Hepatocyte (in vitro differentiated cells): ENCODE measurements around the gene MNT. TPM values are rescaled to one million over a fixed set of nuclear protein-coding genes. Genes with fewer than 3 reads are reported as not detected.

Experiments
- DNase-seq: peaks from one replicate; pipeline ENCODE4 v3.0.0-alpha.2; 2016; ENCODE audit warnings: low spot score
- H2AFZ ChIP-seq: fragments of 200-600 bp; sonication (generic); 2 replicates; pipeline ENCODE4 v1.6.0; 2016; ENCODE audit warnings: antibody characterized with exemption, mild to moderate bottlenecking
- H3K27ac ChIP-seq: fragments of 200-600 bp; sonication (generic); 2 replicates; pipeline ENCODE4 v1.5.1; 2016; ENCODE audit warnings: mild to moderate bottlenecking
- H3K27me3 ChIP-seq: fragments of 200-600 bp; sonication (generic); 2 replicates; pipeline ENCODE4 v1.6.1; 2016
- H3K36me3 ChIP-seq: fragments of 200-600 bp; sonication (generic); replicated peaks from 2 replicates; pipeline ENCODE4 v1.5.1; 2016; ENCODE audit warnings: low read depth; ENCODE audit not compliant: insufficient read depth
- H3K4me1 ChIP-seq: fragments of 200-600 bp; sonication (generic); 2 replicates; pipeline ENCODE4 v1.5.1; 2016; ENCODE audit warnings: mild to moderate bottlenecking, moderate library complexity; ENCODE audit not compliant: insufficient read depth
- H3K4me2 ChIP-seq: fragments of 200-600 bp; sonication (generic); 2 replicates; pipeline ENCODE4 v1.6.0; 2016
- H3K4me3 ChIP-seq: fragments of 200-600 bp; sonication (generic); 2 replicates; pipeline ENCODE4 v1.5.1; 2016; ENCODE audit warnings: mild to moderate bottlenecking
- H3K79me2 ChIP-seq: fragments of 200-600 bp; sonication (generic); 2 replicates; pipeline ENCODE4 v1.6.0; 2017; ENCODE audit warnings: mild to moderate bottlenecking
- H3K9me2 ChIP-seq: fragments of 200-600 bp; sonication (generic); replicated peaks from 2 replicates; pipeline ENCODE4 v1.6.0; 2017; ENCODE audit warnings: mild to moderate bottlenecking; ENCODE audit not compliant: insufficient read depth
- H3K9me3 ChIP-seq: fragments of 200-600 bp; sonication (generic); 2 replicates; pipeline ENCODE4 v1.5.1; 2016; ENCODE audit warnings: low read depth, mild to moderate bottlenecking
- H4K20me1 ChIP-seq: fragments of 200-600 bp; sonication (generic); 2 replicates; pipeline ENCODE4 v1.6.0; 2016; ENCODE audit warnings: mild to moderate bottlenecking; ENCODE audit not compliant: insufficient read depth, poor library complexity, severe bottlenecking
- CTCF ChIP-seq: fragments of 200-600 bp; sonication (generic); IDR thresholded peaks from 2 replicates; pipeline ENCODE4 v1.5.1; 2016; ENCODE audit warnings: antibody characterized with exemption, mild to moderate bottlenecking; ENCODE audit not compliant: poor library complexity
- EZH2 ChIP-seq: fragments of 200-600 bp; sonication (generic); IDR thresholded peaks from 2 replicates; pipeline ENCODE4 v1.6.1; 2016; ENCODE audit warnings: antibody characterized with exemption, mild to moderate bottlenecking, borderline replicate concordance
- EZH2phosphoT487 ChIP-seq: fragments of 200-600 bp; sonication (generic); IDR thresholded peaks from one replicate; pipeline ENCODE4 v1.6.1; 2018; ENCODE audit warnings: antibody characterized with exemption, mild to moderate bottlenecking, low read depth, moderate library complexity; ENCODE audit not compliant: unreplicated experiment, severe bottlenecking
- WGBS: methylation state at CpG from one replicate; pipeline ENCODE4 v1.1.6; 2016; ENCODE audit warnings: low lambda C conversion rate; ENCODE audit errors: missing lambda C conversion rate; 5-methylcytosine and 5-hydroxymethylcytosine counted together
- polyA plus RNA-seq: library from polyadenylated mRNA; unstranded; fragments of >200 nt; fragmentation: Nextera tagmentation; extraction: Ambion mirVana; gene quantifications from 2 replicates; pipeline ENCODE4 v1.2.1, GENCODE V29; 2016
- total RNA-seq: library from RNA; depleted of rRNA; stranded (reverse); fragments of >200 nt; gene quantifications from 2 replicates; pipeline ENCODE4 v1.2.3, GENCODE V29; 2014

Gene MNT
- total and polyA plus RNA-seq, 2 experiments from 2014 or later = 9.9 to 11.2 TPM

GRCh38 chr17:2374549-2375285 is 26.1 kb downstream of the MNT start:
- Histone ChIP-seq H3K9me3 (no peaks in the 10 kb centered on the region), H3K27me3 (no peaks in the 10 kb centered on the region), H3K36me3 (no peaks in the 10 kb centered on the region), H3K9me2 (no peaks in the 10 kb centered on the region), H3K4me2 (no peak overlapping the region), H3K4me3 (no peak overlapping the region), H3K27ac (no peak overlapping the region), H3K4me1 (no peaks in the 10 kb centered on the region), H3K79me2 (no peaks in the 10 kb centered on the region), H4K20me1 (no peaks in the 10 kb centered on the region), H2AFZ (no peak overlapping the region)
- no peak for DNase-seq
- TF ChIP-seq EZH2 (no peak), EZH2phosphoT487 (no peak), CTCF (no peak)
- WGBS = 79% methylated on average over 11 of the region's 11 CpGs

- Histone ChIP-seq H3K4me1 (no peaks in the 10 kb centered on the region), H3K27ac (no peak overlapping the region), H3K4me2 (no peak overlapping the region), H3K79me2 (no peaks in the 10 kb centered on the region), H2AFZ (no peak overlapping the region), H3K9me2 (no peaks in the 10 kb centered on the region), H3K9me3 (no peaks in the 10 kb centered on the region), H3K4me3 (no peak overlapping the region), H3K36me3 (no peaks in the 10 kb centered on the region), H4K20me1 (no peaks in the 10 kb centered on the region), H3K27me3 (no peaks in the 10 kb centered on the region)
- TF ChIP-seq EZH2 (no peak), EZH2phosphoT487 (no peak), CTCF (no peak)
- WGBS = 97% methylated on average over 18 of the region's 18 CpGs
- no peak for DNase-seq
Observed at GRCh38 chr17:2373179-2373578, 27.7 kb downstream of the MNT start.

- Histone ChIP-seq H3K4me3 (no peak overlapping the region), H3K9me3 (no peaks in the 10 kb centered on the region), H4K20me1 (no peaks in the 10 kb centered on the region), H3K27me3 (no peaks in the 10 kb centered on the region), H3K9me2 (no peaks in the 10 kb centered on the region), H3K4me1 (no peaks in the 10 kb centered on the region), H3K79me2 (no peaks in the 10 kb centered on the region), H3K27ac (no peak overlapping the region), H3K36me3 (no peaks in the 10 kb centered on the region), H2AFZ (no peak overlapping the region), H3K4me2 (no peak overlapping the region)
- no peak for TF ChIP-seq EZH2phosphoT487
- TF ChIP-seq CTCF = no peak
- no peak for TF ChIP-seq EZH2
- DNase-seq = no peak
- 91% methylated on average over 16 of the region's 16 CpGs for WGBS
Observed at GRCh38 chr17:2372681-2373080, 28.2 kb downstream of the MNT start.
